ENCODE measurements around the gene PIEZO2. TPM values are rescaled to one million over a fixed set of nuclear protein-coding genes. Genes with fewer than 3 reads are reported as not detected.

The PIEZO2 gene
- total RNA-seq, 1 donor from 2014 or later, result 4.2 TPM

GRCh38 chr18:11146238-11146946 lies 3.0 kb downstream of the PIEZO2 start:
- H3K27me3 Mint-ChIP-seq (ENCODE audit: insufficient read depth, low read depth), result peaks cover 35% of the 10 kb centered on the region
- Histone ChIP-seq H3K27ac (no peak overlapping the region), H2AFZ (replicated peaks) (no peak overlapping the region), H3K79me2 (ENCODE audit: low read depth) (no peaks in the 10 kb centered on the region), H3K4me1 (peaks cover 14% of the 10 kb centered on the region), H3K27me3 (peaks cover 67% of the 10 kb centered on the region), H3K36me3 (no peaks in the 10 kb centered on the region), H3K4me3 (no peak overlapping the region), H3K4me2 (peak overlapping the region; percentile 84), H3K9me3 (ENCODE audit: low read depth) (no peaks in the 10 kb centered on the region), H4K20me1 (ENCODE audit: low read depth) (peaks cover 20% of the 10 kb centered on the region), H3F3A (ENCODE audit: low read depth) (peaks cover 17% of the 10 kb centered on the region), H3K9ac (no peak overlapping the region)
- H3K9me3 Mint-ChIP-seq, result no peaks in the 10 kb centered on the region
- no peak for TF ChIP-seq CTCF (IDR thresholded peaks at IDR 0.05)
- TF ChIP-seq EZH2phosphoT487 (IDR thresholded peaks at IDR 0.05), result no peak
- TF ChIP-seq EZH2 (IDR thresholded peaks at IDR 0.05), result no peak
- no peak for DNase-seq (ENCODE audit: low spot score)
- H3K4me1 Mint-ChIP-seq, result peaks cover 19% of the 10 kb centered on the region
- peaks cover 5% of the 10 kb centered on the region for H3K36me3 Mint-ChIP-seq
- H3K4me3 Mint-ChIP-seq, result peak overlapping the region; percentile 89
- H3K27ac Mint-ChIP-seq, result no peak overlapping the region

DNA sequence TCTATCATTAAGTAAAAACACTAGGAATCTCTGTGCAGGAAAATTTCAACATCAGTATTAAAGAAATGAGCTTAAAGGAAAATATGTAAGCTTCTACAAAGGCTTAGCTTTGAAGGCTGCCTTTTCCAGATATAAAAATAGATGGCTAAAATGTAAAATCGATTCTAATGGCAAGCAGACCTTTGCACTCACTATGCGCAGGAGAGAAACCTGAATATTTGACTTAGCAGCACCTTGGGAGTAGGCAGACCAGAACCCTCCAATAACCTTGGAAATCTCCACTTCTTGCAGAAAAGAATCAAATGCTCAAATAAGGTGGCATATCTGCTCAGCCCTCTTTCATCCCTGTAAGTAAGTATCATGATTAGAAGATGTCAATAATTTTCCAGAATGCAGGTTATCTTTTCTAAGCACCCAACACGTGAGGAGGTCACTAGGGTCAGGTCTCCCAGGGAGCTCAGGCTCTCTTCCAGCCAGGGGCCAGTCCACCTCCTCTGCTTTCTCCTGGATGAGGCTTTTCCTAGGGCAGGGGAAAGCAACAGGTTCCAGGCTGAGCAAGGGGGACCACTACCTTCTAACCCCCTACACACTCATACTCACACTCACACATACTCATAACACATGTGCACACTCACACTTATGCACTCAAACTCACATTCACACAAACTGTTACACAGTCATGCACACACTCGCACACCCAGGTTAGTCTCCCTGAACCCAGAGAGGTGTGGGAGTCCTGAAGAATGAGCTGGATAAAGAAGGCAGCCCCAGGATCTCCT lies 3.8 kb downstream of the PIEZO2 start:
- peaks cover 14% of the 10 kb centered on the region for H3K4me1 ChIP-seq
- H3F3A ChIP-seq (ENCODE audit: low read depth), result peaks cover 17% of the 10 kb centered on the region
- no peaks in the 10 kb centered on the region for H3K9me3 ChIP-seq (ENCODE audit: low read depth)
- Mint-ChIP-seq H3K36me3 (peaks cover 6% of the 10 kb centered on the region), H3K27ac (no peak overlapping the region), H3K4me1 (peaks cover 18% of the 10 kb centered on the region), H3K27me3 (ENCODE audit: insufficient read depth, low read depth) (peaks cover 29% of the 10 kb centered on the region), H3K9me3 (no peaks in the 10 kb centered on the region), H3K4me3 (no peak overlapping the region)
- no peak overlapping the region for H3K4me2 ChIP-seq
- peaks cover 20% of the 10 kb centered on the region for H4K20me1 ChIP-seq (ENCODE audit: low read depth)
- no peak overlapping the region for H3K27ac ChIP-seq
- TF ChIP-seq EZH2phosphoT487 (IDR thresholded peaks at IDR 0.05) (no peak), CTCF (IDR thresholded peaks at IDR 0.05) (no peak), EZH2 (IDR thresholded peaks at IDR 0.05) (no peak)
- no peak for DNase-seq (ENCODE audit: low spot score)
- no peak overlapping the region for H3K4me3 ChIP-seq
- no peaks in the 10 kb centered on the region for H3K79me2 ChIP-seq (ENCODE audit: low read depth)
- no peak overlapping the region for H2AFZ ChIP-seq (replicated peaks)
- H3K36me3 ChIP-seq, result no peaks in the 10 kb centered on the region
- H3K9ac ChIP-seq, result no peak overlapping the region
- H3K27me3 ChIP-seq, result peaks cover 59% of the 10 kb centered on the region

DNA sequence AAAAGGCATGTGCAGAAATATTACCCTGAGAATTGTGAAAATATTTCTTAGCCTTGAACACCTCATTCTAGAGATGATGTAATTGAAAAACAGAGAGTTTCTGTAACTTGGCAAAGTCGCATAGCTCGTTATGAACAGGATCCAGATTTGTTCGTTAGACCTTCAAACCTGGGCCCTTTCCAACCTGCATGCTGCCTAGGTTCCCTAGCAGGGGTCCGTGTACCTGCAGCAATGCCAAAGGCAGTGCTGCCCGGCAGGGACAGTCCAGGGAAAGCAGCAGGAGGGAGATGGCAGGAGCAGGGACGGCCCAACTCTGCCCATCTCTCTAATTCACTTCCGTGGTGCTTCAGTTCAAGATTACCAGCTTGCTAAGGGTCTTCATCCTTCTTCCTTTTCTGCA lies 12.0 kb downstream of the PIEZO2 start:
- H3K9ac ChIP-seq, result no peak overlapping the region
- no peaks in the 10 kb centered on the region for H4K20me1 ChIP-seq (ENCODE audit: low read depth)
- no peaks in the 10 kb centered on the region for H3K9me3 ChIP-seq (ENCODE audit: low read depth)
- no peaks in the 10 kb centered on the region for H3K9me3 Mint-ChIP-seq
- H3K27me3 ChIP-seq, result no peaks in the 10 kb centered on the region
- H3K36me3 ChIP-seq, result no peaks in the 10 kb centered on the region
- H3K79me2 ChIP-seq (ENCODE audit: low read depth), result no peaks in the 10 kb centered on the region
- no peak for DNase-seq (ENCODE audit: low spot score)
- no peaks in the 10 kb centered on the region for H3F3A ChIP-seq (ENCODE audit: low read depth)
- TF ChIP-seq EZH2 (IDR thresholded peaks at IDR 0.05) (no peak), CTCF (IDR thresholded peaks at IDR 0.05) (no peak), EZH2phosphoT487 (IDR thresholded peaks at IDR 0.05) (no peak)
- H3K27me3 Mint-ChIP-seq (ENCODE audit: insufficient read depth, low read depth), result no peaks in the 10 kb centered on the region
- H3K27ac ChIP-seq, result no peak overlapping the region
- no peaks in the 10 kb centered on the region for H3K4me1 Mint-ChIP-seq
- no peak overlapping the region for H3K4me3 ChIP-seq
- H2AFZ ChIP-seq (replicated peaks), result no peak overlapping the region
- H3K27ac Mint-ChIP-seq, result no peak overlapping the region
- H3K36me3 Mint-ChIP-seq, result peaks cover 2% of the 10 kb centered on the region
- H3K4me3 Mint-ChIP-seq, result no peak overlapping the region
- H3K4me1 ChIP-seq, result peaks cover 3% of the 10 kb centered on the region
- no peak overlapping the region for H3K4me2 ChIP-seq
